ENCODE measurements around the gene TAB2.
A peak's percentile ranks its signal among the peaks of the same experiment; 100 is the strongest.

The TAB2 gene

GRCh38 chr6:149362289-149362688 is 44.8 kb downstream of the TAB2 start:
- no peak overlapping the region for H3K4me3 ChIP-seq (ENCODE audit: low read length)
- no peak for TF ChIP-seq CTCF (IDR thresholded peaks at IDR 0.05; ENCODE audit: insufficient read depth, low read depth, low read length, missing control alignments)
- DNase-seq (ENCODE audit: low read depth) = peak; percentile 36

- TF ChIP-seq CTCF (IDR thresholded peaks at IDR 0.05; ENCODE audit: insufficient read depth, low read depth, low read length, missing control alignments) = no peak
- peak; percentile 84 for DNase-seq (ENCODE audit: low read depth)
Measured at GRCh38 chr6:149363154-149363553, 45.6 kb downstream of the TAB2 start.

GRCh38 chr6:149364557-149364956 is 47.0 kb downstream of the TAB2 start:
- no peak for DNase-seq (ENCODE audit: low read depth)
- no peak for TF ChIP-seq CTCF (IDR thresholded peaks at IDR 0.05; ENCODE audit: insufficient read depth, low read depth, low read length, missing control alignments)
- H3K4me3 ChIP-seq (ENCODE audit: low read length) = no peak overlapping the region

More at GRCh38 chr6:149363154-149363553, 45.6 kb downstream of the TAB2 start:
- H3K4me3 ChIP-seq (ENCODE audit: low read length) = no peak overlapping the region

- DNase-seq (ENCODE audit: low read depth) = no peak
Measured at GRCh38 chr6:149365197-149365596, 47.7 kb downstream of the TAB2 start.

GRCh38 chr6:149366267-149366921 is 48.9 kb downstream of the TAB2 start:
- no peak overlapping the region for H3K4me3 ChIP-seq (ENCODE audit: low read length)
- DNase-seq (ENCODE audit: low read depth) = no peak
- TF ChIP-seq CTCF (IDR thresholded peaks at IDR 0.05; ENCODE audit: insufficient read depth, low read depth, low read length, missing control alignments) = no peak

More at GRCh38 chr6:149365197-149365596, 47.7 kb downstream of the TAB2 start:
- no peak overlapping the region for H3K4me3 ChIP-seq (ENCODE audit: low read length)
- no peak for TF ChIP-seq CTCF (IDR thresholded peaks at IDR 0.05; ENCODE audit: insufficient read depth, low read depth, low read length, missing control alignments)

- TF ChIP-seq CTCF (IDR thresholded peaks at IDR 0.05; ENCODE audit: insufficient read depth, low read depth, low read length, missing control alignments) = no peak
- no peak overlapping the region for H3K4me3 ChIP-seq (ENCODE audit: low read length)
- DNase-seq (ENCODE audit: low read depth) = no peak
Measured at GRCh38 chr6:149368065-149368464, 50.6 kb downstream of the TAB2 start.

GRCh38 chr6:149371154-149371553 is 53.6 kb downstream of the TAB2 start:
- TF ChIP-seq CTCF (IDR thresholded peaks at IDR 0.05; ENCODE audit: insufficient read depth, low read depth, low read length, missing control alignments) = no peak
- no peak overlapping the region for H3K4me3 ChIP-seq (ENCODE audit: low read length)
- DNase-seq (ENCODE audit: low read depth) = no peak

All from epithelial cell of esophagus (primary cell).